ENCODE measurements around the gene CENPB. TPM values are rescaled to one million over a fixed set of nuclear protein-coding genes. Genes with fewer than 3 reads are reported as not detected.

Gene CENPB
- polyA plus RNA-seq, 1 of the 3 experiments (the other 2 are of a cell fraction), result 41.2 TPM

GRCh38 chr20:3814928-3815495, 28.5 kb upstream of the CENPB start (continued):
- no peak for TF ChIP-seq USF1 (IDR thresholded peaks at IDR 0.05; ENCODE audit: borderline replicate concordance, low read depth)
- no peak for TF ChIP-seq POLR2AphosphoS5 (IDR thresholded peaks at IDR 0.05; ENCODE audit: low read depth, low read length)

- 89% methylated on average over 11 of the region's 12 CpGs for WGBS (ENCODE audit: low lambda C conversion rate)
- POLR2A ChIA-PET, result no interaction called here
- Histone ChIP-seq H3K27me3 (ENCODE audit: insufficient read depth) (no peaks in the 10 kb centered on the region), H3K4me3 (ENCODE audit: low read depth in 2 of 2, low read length in 1 of 2) (no peak overlapping the region), H3K9me3 (no peaks in the 10 kb centered on the region), H2AFZ (ENCODE audit: low read depth) (no peak overlapping the region), H3K4me2 (no peak overlapping the region), H3K9ac (no peak overlapping the region), H3K27ac (ENCODE audit: low read depth in 2 of 2, low read length in 1 of 2) (no peak overlapping the region), H4K20me1 (ENCODE audit: insufficient read depth) (no peaks in the 10 kb centered on the region), H3F3A (replicated peaks; ENCODE audit: insufficient read depth) (peaks cover 18% of the 10 kb centered on the region), H3K4me1 (ENCODE audit: control insufficient read depth in 1 of 2, insufficient read depth in 2 of 2, low read depth in 1 of 2, low read length in 1 of 2) (peaks cover 7 to 31% of the 10 kb centered on the region in 2 experiments; a peak in 3 of 4 replicates), H3K79me2 (ENCODE audit: insufficient read depth) (peaks cover 15% of the 10 kb centered on the region), H3K36me3 (replicated peaks in 1 of 2; ENCODE audit: control insufficient read depth in 1 of 2, insufficient read depth in 2 of 2, low read length in 1 of 2) (no peaks in the 10 kb centered on the region), H3K9me2 (no peaks in the 10 kb centered on the region)
- CTCF ChIA-PET, result interaction anchor here (1.0 to 6.6 kb wide), 4 partner anchors 18 to 65 kb away, joined by 3 to 61 read pairs (median 8); partner anchors contain the start of genes CDC25B and CENPB
- no peak for DNase-seq
- no peak for TF ChIP-seq TEAD4 (IDR thresholded peaks at IDR 0.05; ENCODE audit: borderline replicate concordance, insufficient read depth)
- no peak for TF ChIP-seq MXI1 (IDR thresholded peaks at IDR 0.05; ENCODE audit: low read depth, low read length)
- TF ChIP-seq MEF2A (IDR thresholded peaks at IDR 0.05; ENCODE audit: borderline replicate concordance, low read depth), result no peak
- TF ChIP-seq PBX3 (IDR thresholded peaks at IDR 0.05), result no peak
- TF ChIP-seq USF2 (IDR thresholded peaks at IDR 0.05; ENCODE audit: borderline replicate concordance, low read depth, low read length), result no peak
- no peak for TF ChIP-seq RXRA (IDR thresholded peaks at IDR 0.05; ENCODE audit: borderline replicate concordance, low read depth)
These were observed 27.5 kb upstream of the CENPB start for GRCh38 chr20:3813848-3814581.
